HepG2 (cell line): Measurements from ENCODE around the gene FUT6. TPM values are rescaled to one million over a fixed set of nuclear protein-coding genes. Genes with fewer than 3 reads are reported as not detected.
A peak's percentile ranks its signal among the peaks of the same experiment; 100 is the strongest.

Experiments used
- AKAP8 ChIP-seq: sonication (generic); formaldehyde crosslinking; IDR thresholded peaks from 2 replicates; pipeline ENCODE4 v1.5.1; 2020; ENCODE audit warnings: mild to moderate bottlenecking, missing genetic modification reagents
- ATF7 ChIP-seq, 2 experiments: fragments of 450-650 bp in 1 of 2; sonication (generic) in 1 of 2; formaldehyde crosslinking in 1 of 2; IDR thresholded peaks; 2 replicates each; pipeline versions ENCODE4 v1.4.0 to v1.6.1; 2016 to 2020; ENCODE audit warnings: antibody characterized with exemption in 1 of 2, mild to moderate bottlenecking in 1 of 2, missing genetic modification reagents in 1 of 2
- CBX1 ChIP-seq: IDR thresholded peaks from one replicate; pipeline ENCODE4 v1.6.1; 2016; ENCODE audit warnings: antibody characterized with exemption, low read depth
- DDIT3 ChIP-seq: sonication (generic); formaldehyde crosslinking; IDR thresholded peaks from 2 replicates; pipeline ENCODE4 v1.4.0; 2020; ENCODE audit warnings: mild to moderate bottlenecking, missing genetic modification reagents
- GRHL1 ChIP-seq: sonication (generic); formaldehyde crosslinking; conservative IDR thresholded peaks from 2 replicates; pipeline ENCODE4 v1.8.0; 2022; ENCODE audit warnings: missing genetic modification reagents
- HES4 ChIP-seq: sonication (generic); formaldehyde crosslinking; IDR thresholded peaks from 2 replicates; pipeline ENCODE4 v1.9.0; 2021; ENCODE audit warnings: mild to moderate bottlenecking, missing genetic modification reagents, borderline replicate concordance
- HMGA1 ChIP-seq: sonication (generic); formaldehyde crosslinking; conservative IDR thresholded peaks from 2 replicates; pipeline ENCODE4 v1.4.0; 2020; ENCODE audit warnings: missing genetic modification reagents
- KLF12 ChIP-seq: sonication (generic); formaldehyde crosslinking; IDR thresholded peaks from 2 replicates; pipeline ENCODE4 v1.4.0; 2020; ENCODE audit warnings: missing genetic modification reagents, borderline replicate concordance
- MBNL3 ChIP-seq: fragments of 250-450 bp; sonication (Bioruptor Pico); conservative IDR thresholded peaks from 2 replicates; pipeline ENCODE4 v1.8.0; 2022; ENCODE audit warnings: mild to moderate bottlenecking, inconsistent platforms
- MED8 ChIP-seq: sonication (generic); formaldehyde crosslinking; IDR thresholded peaks from 2 replicates; pipeline ENCODE4 v1.8.1; 2023; ENCODE audit warnings: mild to moderate bottlenecking, missing genetic modification reagents; ENCODE audit not compliant: insufficient replicate concordance
- MLXIP ChIP-seq: sonication (generic); formaldehyde crosslinking; IDR thresholded peaks from 2 replicates; pipeline ENCODE4 v1.9.0; 2021; ENCODE audit warnings: missing genetic modification reagents, borderline replicate concordance
- NR2F2 ChIP-seq: IDR thresholded peaks from 2 replicates; pipeline ENCODE4 v1.6.1; 2012; ENCODE audit warnings: low read depth, inconsistent platforms, borderline replicate concordance
- PAWR ChIP-seq: sonication (generic); formaldehyde crosslinking; IDR thresholded peaks from 2 replicates; pipeline ENCODE4 v1.4.0; 2020; ENCODE audit warnings: missing genetic modification reagents, mild to moderate bottlenecking, borderline replicate concordance
- RFX5 ChIP-seq: IDR thresholded peaks from 2 replicates; pipeline ENCODE4 v1.6.1; 2011; ENCODE audit warnings: low read depth, low read length, improper control_type of control experiment
- SETDB1 ChIP-seq: sonication (generic); formaldehyde crosslinking; IDR thresholded peaks from 2 replicates; pipeline ENCODE4 v1.5.1; 2020; ENCODE audit warnings: missing genetic modification reagents, mild to moderate bottlenecking, borderline replicate concordance
- SIX1 ChIP-seq: sonication (generic); formaldehyde crosslinking; IDR thresholded peaks from 2 replicates; pipeline ENCODE4 v1.4.0; 2020; ENCODE audit warnings: missing genetic modification reagents, borderline replicate concordance
- SMAD3 ChIP-seq: sonication (generic); formaldehyde crosslinking; IDR thresholded peaks from 2 replicates; pipeline ENCODE4 v1.4.0; 2020; ENCODE audit warnings: missing genetic modification reagents
- TCF7 ChIP-seq: sonication (generic); IDR thresholded peaks from 2 replicates; pipeline ENCODE4 v1.6.1; 2016; ENCODE audit warnings: antibody characterized with exemption, low read depth
- ZBTB7B ChIP-seq: sonication (generic); formaldehyde crosslinking; IDR thresholded peaks from 2 replicates; pipeline ENCODE4 v1.4.0; 2020; ENCODE audit warnings: missing genetic modification reagents
- ZNF30 ChIP-seq: sonication (generic); formaldehyde crosslinking; IDR thresholded peaks from 2 replicates; pipeline ENCODE4 v1.5.0; 2020; ENCODE audit warnings: mild to moderate bottlenecking, missing genetic modification reagents
- ZNF451 ChIP-seq: sonication (generic); formaldehyde crosslinking; IDR thresholded peaks from 2 replicates; pipeline ENCODE4 v1.5.0; 2020; ENCODE audit warnings: mild to moderate bottlenecking, missing genetic modification reagents
- ZNF570 ChIP-seq: sonication (generic); formaldehyde crosslinking; IDR thresholded peaks from 2 replicates; pipeline ENCODE4 v1.4.0; 2020; ENCODE audit warnings: mild to moderate bottlenecking, missing genetic modification reagents, borderline replicate concordance
- ZNF644 ChIP-seq: IDR thresholded peaks from 2 replicates; pipeline ENCODE4 v1.6.1; 2016; ENCODE audit warnings: low read depth
- ZNF761 ChIP-seq: sonication (generic); formaldehyde crosslinking; conservative IDR thresholded peaks from 2 replicates; pipeline ENCODE4 v1.4.0; 2020; ENCODE audit warnings: mild to moderate bottlenecking, missing genetic modification reagents
- ZNF766 ChIP-seq: sonication (generic); formaldehyde crosslinking; IDR thresholded peaks from 2 replicates; pipeline ENCODE4 v1.5.0; 2020; ENCODE audit warnings: missing genetic modification reagents, borderline replicate concordance
- ZNF777 ChIP-seq: sonication (generic); formaldehyde crosslinking; IDR thresholded peaks from 2 replicates; pipeline ENCODE4 v1.4.0; 2020; ENCODE audit warnings: missing genetic modification reagents
- ZSCAN25 ChIP-seq: sonication (generic); formaldehyde crosslinking; IDR thresholded peaks from 2 replicates; pipeline ENCODE4 v1.8.0; 2022; ENCODE audit warnings: mild to moderate bottlenecking, missing genetic modification reagents
- polyA plus RNA-seq, 8 experiments: library from polyadenylated mRNA; depleted of rRNA in 3 of 8; stranded (reverse) in 7 of 8; unstranded in 1 of 8; fragments of >200 nt; fragmentation: Illumina TruSeq in 4 of 8; extraction: Trizol in 4 of 8; gene quantifications; 2 replicates each; pipeline versions ENCODE4 v1.2.1 to v1.2.3, GENCODE V29; 2011 to 2016; ENCODE audit warnings: low read depth in 4 of 8, missing spikeins in 1 of 8, mixed read lengths in 1 of 8; ENCODE audit not compliant: insufficient read depth in 1 of 8
- total RNA-seq, 5 experiments: library from RNA; depleted of rRNA; stranded (reverse); fragments of >200 nt; fragmentation: Illumina TruSeq; extraction: Trizol; gene quantifications; 2 replicates each; pipeline ENCODE4 v1.2.3, GENCODE V29; 2016; ENCODE audit warnings: low read depth in 1 of 5

Gene FUT6
- total and polyA plus RNA-seq, 2 of the 13 experiments (the other 11 are each of a cell fraction or from before 2014, with no cell fraction given) = 8.2 to 27.7 TPM

DNA sequence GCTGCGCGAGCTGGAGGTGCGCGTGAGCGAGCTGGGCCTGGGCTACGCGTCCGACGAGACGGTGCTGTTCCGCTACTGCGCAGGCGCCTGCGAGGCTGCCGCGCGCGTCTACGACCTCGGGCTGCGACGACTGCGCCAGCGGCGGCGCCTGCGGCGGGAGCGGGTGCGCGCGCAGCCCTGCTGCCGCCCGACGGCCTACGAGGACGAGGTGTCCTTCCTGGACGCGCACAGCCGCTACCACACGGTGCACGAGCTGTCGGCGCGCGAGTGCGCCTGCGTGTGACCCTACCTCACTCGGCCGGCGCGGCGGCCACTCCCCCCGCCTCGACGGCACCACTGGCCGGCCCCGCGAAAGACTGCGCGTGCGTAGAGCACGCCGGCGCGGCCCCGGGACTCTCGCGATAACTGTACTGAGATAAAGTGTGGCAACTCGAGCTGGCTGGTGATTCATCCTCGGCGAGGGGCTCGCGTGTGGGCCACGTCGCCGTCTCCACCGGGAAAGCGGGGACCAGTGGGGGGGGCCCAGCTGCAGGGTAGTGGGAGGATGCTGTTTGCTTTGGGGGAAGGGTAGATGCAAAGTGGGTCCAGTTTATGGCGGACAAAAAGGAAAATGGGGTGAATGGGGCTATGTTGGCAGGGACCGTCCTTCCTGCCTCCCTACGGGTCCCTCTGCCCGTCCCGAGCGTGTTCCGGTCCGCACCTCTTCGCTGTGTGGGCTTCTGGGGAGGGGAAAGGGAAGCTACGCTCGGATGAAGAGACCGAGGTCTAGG lies 11.4 kb downstream of the FUT6 start (continued):
- TF ChIP-seq ZNF570 (CRISPR knock-in tag) (no peak), PAWR (0 out of 2 replicates have a peak, but pooled peaks have one; percentile 48), SIX1 (CRISPR knock-in tag) (peak; percentile 34; the same call in 1 of the 2 replicates), ZNF644 (CRISPR knock-in tag) (no peak), MED8 (CRISPR knock-in tag) (peak; percentile 71), ZBTB7B (CRISPR knock-in tag) (no peak; the same call in 1 of the 2 replicates), HMGA1 (CRISPR knock-in tag) (no peak), GRHL1 (no peak), HES4 (peak; percentile 19; the same call in 1 of the 2 replicates), SMAD3 (CRISPR knock-in tag) (0 out of 2 replicates have a peak, but pooled peaks have one; percentile 27), ZNF777 (CRISPR knock-in tag) (peak; percentile 100), ZNF30 (CRISPR knock-in tag) (no peak), ZSCAN25 (peak; percentile 75), AKAP8 (CRISPR knock-in tag) (peak; percentile 100), RFX5 (no peak), ZNF766 (no peak), DDIT3 (CRISPR knock-in tag) (no peak), SETDB1 (CRISPR knock-in tag) (no peak), TCF7 (no peak), MBNL3 (no peak), CBX1 (peak; percentile 61), KLF12 (no peak), ZNF761 (CRISPR knock-in tag) (peak; percentile 78), ATF7 (IDR thresholded peaks at IDR 0.05) (no peak), ATF7 (CRISPR knock-in tag; IDR thresholded peaks at IDR 0.05) (0 out of 2 replicates have a peak, but pooled peaks have one; percentile 63), NR2F2 (peak; percentile 75; the same call in 1 of the 2 replicates), ZNF451 (CRISPR knock-in tag) (peak; percentile 91), MLXIP (CRISPR knock-in tag) (no peak)
